Non-pigmented ciliary epithelial cell (primary cell): ENCODE results near the gene SOX1.

Experiments
- DNase-seq: peaks from one replicate; pipeline ENCODE4 v3.0.0-alpha.2; 2010; ENCODE audit warnings: low read depth

SOX1 gene

GRCh38 chr13:112072534-112073244 lies 5.7 kb downstream of the SOX1 start:
- no peak for DNase-seq

DNA sequence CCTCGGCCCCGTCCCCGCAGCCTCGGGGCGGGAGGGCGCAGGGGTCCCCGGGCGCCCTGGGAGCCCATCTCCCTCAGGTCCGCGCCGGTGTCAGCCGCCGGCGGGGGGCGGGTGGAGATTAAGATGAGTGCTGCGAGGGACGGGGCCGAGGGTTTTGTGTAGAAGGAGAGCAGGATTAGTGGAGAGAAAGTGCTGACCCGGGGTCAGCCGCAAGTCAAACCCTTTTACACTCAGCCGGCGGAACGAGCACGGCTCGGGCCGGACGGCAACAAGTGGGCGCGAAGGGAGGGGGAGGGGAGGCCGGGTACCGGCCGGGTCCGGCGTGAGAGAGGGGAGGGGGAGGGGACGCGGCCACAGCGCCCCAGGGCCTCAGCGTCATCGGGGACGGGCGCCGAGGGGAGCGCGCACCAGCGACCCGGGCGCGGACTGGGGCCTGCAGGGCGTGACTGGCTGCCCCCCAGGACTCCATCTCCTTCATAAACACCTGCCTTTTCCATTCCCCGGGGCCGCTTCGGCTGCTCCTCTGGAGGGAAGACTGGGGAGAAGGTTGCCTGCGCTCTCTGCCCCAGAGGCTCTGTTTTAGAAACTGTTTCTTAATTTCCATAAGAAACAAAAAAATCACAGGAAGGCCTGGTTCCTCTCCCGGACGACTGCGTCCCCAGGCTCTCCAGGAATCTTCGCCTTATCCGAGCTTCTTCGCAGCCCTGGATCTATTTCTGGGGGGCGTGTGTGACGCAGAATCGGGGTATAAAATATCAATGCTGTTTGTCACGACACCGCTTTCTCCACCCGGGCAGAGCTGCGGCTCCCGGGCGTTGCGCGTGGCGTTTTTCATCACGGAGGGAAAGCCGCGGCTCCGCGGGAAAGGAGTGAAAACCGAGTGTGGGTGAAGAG lies 6.5 kb downstream of the SOX1 start:
- DNase-seq: no peak

- DNase-seq: no peak
Measured at GRCh38 chr13:112074139-112074865, 7.4 kb downstream of the SOX1 start.

DNA sequence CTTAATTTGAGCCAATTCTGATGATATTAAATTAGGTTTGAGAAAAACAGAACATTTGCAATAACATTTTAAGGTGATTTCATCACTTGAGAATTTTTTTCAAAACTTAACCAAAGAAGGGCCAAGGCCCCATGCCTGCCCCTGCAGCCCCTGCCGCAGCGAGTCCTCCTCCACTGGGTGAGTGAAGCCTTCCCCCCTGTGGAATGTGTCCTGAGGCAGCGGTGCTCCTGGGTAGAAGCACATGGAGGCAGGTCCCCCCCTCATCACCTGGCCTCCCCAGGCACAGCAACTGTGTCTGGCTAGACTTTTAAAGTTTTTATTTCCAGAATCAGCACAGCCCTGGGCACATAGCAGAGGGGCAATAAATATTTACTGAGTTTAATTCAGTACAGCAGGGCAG lies 10.8 kb downstream of the SOX1 start:
- DNase-seq: no peak

DNA sequence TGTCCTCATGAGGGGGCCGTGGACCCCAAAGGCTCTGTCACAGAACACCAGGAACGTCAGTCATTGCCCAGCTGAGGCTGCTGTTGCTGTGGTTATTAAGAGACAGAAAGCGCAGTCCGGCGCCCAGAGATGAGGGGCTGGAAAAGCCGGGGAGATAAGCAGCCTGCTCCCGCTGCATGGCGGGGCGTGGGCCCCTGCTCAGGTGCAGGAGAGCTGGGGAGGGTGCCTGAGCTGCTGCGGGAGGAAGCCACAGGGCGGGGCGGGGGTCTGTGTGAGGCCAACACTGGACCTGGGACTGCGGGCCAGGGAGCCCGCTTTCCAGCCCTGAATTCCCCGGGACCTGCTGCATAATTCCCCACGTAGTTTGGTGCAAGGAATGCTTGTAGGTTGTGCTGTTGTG lies 11.3 kb downstream of the SOX1 start:
- no peak for DNase-seq

- DNase-seq: no peak
Measured at GRCh38 chr13:112078879-112079531, 12.1 kb downstream of the SOX1 start.

- DNase-seq: no peak
Measured at GRCh38 chr13:112079696-112080095, 12.7 kb downstream of the SOX1 start.

DNA sequence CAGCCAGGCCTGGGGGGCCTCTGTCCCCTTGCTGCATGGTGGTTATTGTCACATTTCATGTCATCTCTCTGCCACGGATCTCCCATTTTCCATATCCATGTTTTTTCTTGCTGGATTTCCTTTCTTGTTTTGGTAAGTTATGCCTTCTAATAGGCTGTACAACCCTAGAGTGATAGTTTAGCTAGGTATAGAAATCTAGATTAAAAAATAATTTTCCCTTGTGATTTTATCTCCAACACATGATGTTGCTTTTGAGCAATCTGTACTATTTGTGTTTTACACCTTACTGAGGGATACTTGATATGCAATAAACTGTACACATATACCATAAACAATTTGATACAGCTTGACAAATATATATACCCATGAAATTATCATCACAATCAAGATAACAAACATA lies 17.0 kb downstream of the SOX1 start:
- DNase-seq: no peak

GRCh38 chr13:112092453-112092852 lies 25.5 kb downstream of the SOX1 start:
- DNase-seq: no peak

DNA sequence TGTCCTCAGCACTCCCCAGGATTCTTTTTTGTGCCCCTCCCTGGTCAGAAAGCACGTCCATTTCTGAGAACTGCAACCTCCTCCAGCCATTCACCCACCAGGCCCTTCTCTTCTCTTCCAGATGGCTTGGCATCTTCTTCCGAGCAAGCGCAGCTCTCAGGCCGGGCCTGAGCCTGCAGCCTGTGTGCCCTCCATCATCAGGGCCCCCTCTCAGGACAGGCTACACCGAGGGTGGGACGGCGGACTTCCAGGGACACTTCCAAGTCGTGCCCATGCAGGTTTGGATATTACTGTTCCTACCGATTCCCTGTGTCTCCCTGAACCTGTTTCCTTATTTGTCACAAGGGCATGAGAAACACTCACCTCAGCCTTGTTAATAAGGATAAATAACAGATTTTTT lies 28.4 kb downstream of the SOX1 start:
- DNase-seq: no peak

GRCh38 chr13:112096959-112097358 lies 30.0 kb downstream of the SOX1 start:
- no peak for DNase-seq

DNA sequence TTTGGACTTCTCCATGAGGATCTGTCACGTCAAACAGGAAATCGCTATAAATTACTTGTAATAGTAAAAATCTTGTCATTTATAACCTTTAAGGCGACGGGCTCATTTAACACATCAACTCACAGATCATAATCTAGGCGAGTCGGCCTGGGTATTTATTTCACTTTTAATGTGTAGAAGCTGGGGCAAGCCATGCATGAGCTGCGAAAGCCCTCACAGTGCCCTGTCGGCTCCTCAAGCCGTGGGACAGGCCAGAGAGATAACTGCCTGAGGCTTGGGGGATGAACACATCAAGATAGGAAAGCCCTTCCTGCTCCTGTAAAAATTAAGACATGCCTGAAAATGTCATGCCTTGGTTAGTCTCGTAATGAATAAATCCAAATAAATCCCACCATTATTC lies 30.8 kb downstream of the SOX1 start:
- no peak for DNase-seq

DNA sequence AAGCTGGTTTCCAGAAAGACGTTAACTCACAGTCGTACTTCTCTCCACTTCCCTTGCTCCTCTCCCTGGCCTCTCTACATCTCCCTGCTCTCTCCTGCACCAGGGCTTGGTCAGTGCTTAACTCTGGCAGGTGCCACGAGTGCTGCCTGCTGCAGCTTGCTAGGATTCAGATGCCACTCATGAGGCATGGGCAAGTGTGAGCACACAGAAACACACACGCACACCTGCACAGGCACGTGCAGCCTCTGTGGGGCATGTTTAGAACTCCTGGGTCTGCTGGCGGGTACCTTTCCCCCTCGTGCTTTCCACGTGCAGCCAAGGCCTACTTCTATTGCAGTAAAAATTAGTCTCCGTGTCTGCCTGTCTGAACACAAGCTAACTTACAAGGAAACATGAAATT lies 31.8 kb downstream of the SOX1 start:
- no peak for DNase-seq

DNA sequence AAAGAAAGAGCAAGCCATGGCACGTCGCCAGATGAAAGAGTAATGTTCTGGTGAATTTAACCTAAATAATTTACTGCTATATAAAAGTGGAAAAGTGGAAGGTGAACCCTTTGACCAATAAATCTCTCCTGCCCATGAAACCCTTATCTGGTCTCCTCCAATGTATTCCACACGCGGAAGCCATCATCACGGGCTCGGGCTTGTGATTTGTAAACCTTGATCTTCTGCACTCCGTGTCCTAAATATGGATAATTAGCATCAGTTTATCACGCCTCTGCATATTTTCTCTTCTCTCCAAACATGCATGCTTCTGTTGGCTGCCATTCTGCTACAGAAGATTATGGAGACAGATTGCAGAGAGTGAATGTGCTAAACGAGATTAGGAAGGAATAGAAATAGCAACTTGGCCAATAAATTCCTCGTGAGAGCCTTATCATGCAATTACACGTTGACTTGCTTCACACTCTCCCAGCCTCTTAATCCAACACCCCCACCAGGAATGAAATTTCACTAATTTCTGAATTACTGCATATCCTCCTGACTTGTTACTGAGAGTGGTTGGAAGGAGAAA lies 34.5 kb downstream of the SOX1 start:
- no peak for DNase-seq

DNA sequence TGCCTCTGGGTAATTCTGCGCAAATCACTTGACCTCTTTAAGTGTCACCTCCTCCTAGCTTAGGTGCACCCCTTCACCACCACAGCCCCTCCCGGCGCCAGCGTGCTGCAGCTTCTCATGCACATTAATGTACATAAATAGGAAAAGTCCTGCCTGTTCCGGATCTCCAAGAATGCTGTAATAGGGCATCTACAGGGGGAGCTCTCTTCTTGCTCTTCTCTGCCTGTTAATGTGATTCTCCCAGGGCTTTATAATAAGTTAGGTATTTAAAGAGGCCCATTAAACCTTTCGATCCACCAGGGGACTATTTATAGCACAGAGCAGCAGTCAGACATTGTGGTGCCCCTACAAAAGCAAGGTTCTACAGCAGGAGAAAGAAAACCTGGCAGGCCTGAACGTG lies 35.3 kb downstream of the SOX1 start:
- DNase-seq: no peak

- no peak for DNase-seq
Measured at GRCh38 chr13:112103260-112103838, 36.4 kb downstream of the SOX1 start.

DNA sequence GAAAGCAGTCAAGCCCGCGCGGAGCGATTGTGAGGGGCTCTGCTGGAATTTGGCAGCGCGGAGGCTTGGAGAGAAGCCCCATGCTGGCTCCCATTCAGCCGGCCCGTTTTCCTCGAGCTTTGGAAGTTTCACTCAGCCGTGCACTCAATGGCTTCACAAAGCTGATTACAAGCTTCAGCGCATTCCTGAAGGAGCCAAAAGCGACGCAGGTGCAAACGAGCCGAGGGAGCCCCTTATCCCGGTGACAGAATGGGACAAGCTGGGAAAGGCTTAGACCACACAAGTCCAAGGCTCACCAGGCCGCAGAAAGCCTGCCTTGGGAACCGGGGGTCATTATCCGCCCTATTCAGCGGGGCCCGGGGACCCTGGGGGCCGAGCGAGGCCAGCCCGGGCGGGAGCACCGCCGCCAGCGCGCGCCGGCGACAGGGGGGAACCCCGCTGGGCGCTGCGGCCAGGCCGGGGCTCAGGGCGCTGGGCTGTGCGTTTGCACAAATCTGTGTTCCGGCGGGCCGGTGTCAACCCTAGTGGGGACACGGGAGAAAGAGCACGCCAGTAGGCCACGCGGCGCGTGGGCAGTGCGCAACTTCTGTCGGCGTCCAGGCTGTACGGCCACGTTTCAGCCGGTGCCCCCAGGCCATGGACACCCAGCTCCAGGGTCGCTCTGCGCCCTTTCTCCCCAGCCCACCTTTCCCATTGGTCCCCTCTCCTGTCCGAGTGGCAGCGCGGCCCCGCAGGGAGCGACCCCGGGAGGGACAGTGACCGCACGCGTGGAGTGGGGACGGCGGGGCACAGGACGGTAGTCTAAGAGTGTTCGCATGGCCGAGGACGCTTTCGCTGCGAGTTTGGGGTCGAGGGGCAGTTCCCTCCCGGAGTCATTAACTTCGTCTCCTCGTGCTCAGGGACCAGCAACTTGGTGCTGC lies 37.3 kb downstream of the SOX1 start:
- no peak for DNase-seq

DNA sequence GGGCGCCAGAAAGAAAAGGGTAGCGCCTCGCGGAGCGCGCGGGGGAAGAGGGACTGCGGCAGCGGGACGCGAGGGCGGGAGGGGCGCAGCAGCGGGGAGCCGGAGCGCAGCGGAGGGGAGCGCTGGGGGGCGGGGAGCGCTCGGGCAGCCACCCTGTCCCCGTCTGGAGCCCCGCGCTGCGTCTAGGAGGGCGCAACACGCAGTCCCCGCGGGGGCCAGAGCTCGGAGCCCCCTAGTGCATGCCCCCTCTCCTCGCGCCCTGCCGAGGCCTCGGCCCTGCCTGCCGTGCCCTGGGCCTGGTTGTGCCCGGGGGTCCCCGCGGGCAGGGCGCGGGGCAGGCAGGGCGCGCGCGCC lies 37.9 kb downstream of the SOX1 start:
- no peak for DNase-seq

- no peak for DNase-seq
Measured at GRCh38 chr13:112105244-112105681, 38.3 kb downstream of the SOX1 start.

DNA sequence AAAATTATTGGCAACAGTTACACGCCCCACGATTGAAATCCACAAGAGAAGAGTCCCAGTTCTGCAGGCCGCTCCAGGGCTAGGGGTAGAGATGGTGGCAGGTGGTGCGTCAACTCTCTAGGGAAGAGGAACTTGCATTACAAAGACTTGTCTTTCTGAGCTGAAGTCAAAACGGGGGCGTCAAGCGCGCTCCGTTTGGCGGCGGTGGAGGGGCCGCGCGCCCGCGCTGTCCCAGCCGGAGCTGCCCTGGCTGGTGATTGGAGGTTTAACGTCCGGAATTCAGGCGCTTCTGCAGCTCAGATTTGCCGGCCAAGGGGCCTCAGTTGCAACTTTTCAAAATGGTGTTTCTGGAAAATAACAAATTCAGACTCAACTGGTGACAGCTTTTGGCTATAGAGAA lies 38.9 kb downstream of the SOX1 start:
- no peak for DNase-seq
